Heart left ventricle (tissue), 13 donors: ENCODE results near the gene GTF3C5.
"Not testable (repeated sequence)": the region's sequence is repeated elsewhere in the genome, so short reads cannot be mapped to it uniquely, and the experiment has no call there.

Experiments
- CTCF ChIP-seq, 12 donors: fragments of 200-600 bp; sonication (generic) in 4 of 12; IDR thresholded peaks; one replicate each; pipeline versions ENCODE4 v1.5.0 to v1.8.0; 2018 to 2022; ENCODE audit warnings: antibody characterized with exemption in 12 of 12, mild to moderate bottlenecking in 5 of 12
- POLR2A ChIP-seq, 2 donors: fragments of 450-650 bp; IDR thresholded peaks; one replicate each; pipeline ENCODE4 v1.6.1; 2017; ENCODE audit warnings: antibody characterized with exemption in 2 of 2, mild to moderate bottlenecking in 2 of 2, moderate library complexity in 2 of 2
- donor health status: ischemic (EF 13 %, LVEDD 7.1; RV severe dilation, severe dysfunction).
- donor health status: DM: no; HTN: yes; CAD: no.
- donor health status: DM: no; HTN: no; CAD: no.
- donor health status: ischemic (EF 25% LVEDD 6.9; RV normal size, moderate dysfunction).
- donor health status: ischemic (EF 25% LVEDD 5.7; RV mildly dilated, moderate dysfunction).
- donor health status: ischemic (EF 35%, LVEDD 5.7; RV mildly dilated, moderate dysfunction).
- donor health status: nonischemic (EF 11% LVEDD 7.7; RV severe dilation, severe dysfunction).
- donor health status: DM: yes; HTN: yes; CAD: no.
- donor health status: PGD.
- donor health status: ischemic (EF 29% LVEDD 5.4; RV normal size, mild dysfunction).
- donor health status: nonischemic (EF 23%, LVEDD 6.1; RV moderate dilation, normal function).

- TF ChIP-seq CTCF, POLR2A (IDR thresholded peaks at IDR 0.05): not testable (repeated sequence)
These were observed 51.3 kb downstream of the GTF3C5 start for GRCh38 chr9:133081957-133082644.
